ENCODE measurements around the gene CCDC88C.

DNA sequence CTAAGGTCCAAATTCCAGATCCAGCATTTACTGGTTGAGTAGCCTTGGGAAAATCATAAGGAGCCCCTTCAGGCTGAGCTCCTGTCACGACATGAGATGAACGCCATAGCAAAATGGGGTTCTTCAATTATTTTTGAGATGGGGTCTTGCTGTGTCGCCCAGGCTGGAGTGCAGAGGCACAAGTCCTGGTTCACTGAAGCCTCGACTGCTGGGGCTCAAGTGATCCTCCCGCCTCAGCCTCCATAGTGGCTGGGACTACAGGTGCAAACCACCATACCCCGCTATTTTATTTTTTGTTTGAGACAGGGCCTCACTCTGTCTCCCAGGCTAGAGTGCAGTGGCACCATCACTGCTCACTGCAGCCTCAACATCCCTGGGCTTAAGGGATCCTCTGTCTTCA lies 147.4 kb downstream of the CCDC88C start:
- TF ChIP-seq, protein P1, sequence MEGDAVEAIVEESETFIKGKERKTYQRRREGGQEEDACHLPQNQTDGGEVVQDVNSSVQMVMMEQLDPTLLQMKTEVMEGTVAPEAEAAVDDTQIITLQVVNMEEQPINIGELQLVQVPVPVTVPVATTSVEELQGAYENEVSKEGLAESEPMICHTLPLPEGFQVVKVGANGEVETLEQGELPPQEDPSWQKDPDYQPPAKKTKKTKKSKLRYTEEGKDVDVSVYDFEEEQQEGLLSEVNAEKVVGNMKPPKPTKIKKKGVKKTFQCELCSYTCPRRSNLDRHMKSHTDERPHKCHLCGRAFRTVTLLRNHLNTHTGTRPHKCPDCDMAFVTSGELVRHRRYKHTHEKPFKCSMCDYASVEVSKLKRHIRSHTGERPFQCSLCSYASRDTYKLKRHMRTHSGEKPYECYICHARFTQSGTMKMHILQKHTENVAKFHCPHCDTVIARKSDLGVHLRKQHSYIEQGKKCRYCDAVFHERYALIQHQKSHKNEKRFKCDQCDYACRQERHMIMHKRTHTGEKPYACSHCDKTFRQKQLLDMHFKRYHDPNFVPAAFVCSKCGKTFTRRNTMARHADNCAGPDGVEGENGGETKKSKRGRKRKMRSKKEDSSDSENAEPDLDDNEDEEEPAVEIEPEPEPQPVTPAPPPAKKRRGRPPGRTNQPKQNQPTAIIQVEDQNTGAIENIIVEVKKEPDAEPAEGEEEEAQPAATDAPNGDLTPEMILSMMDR (IDR thresholded peaks at IDR 0.05) = no peak
- no peak for TF ChIP-seq POLR2A (IDR thresholded peaks at IDR 0.05)
- TF ChIP-seq EP300 (IDR thresholded peaks at IDR 0.05) = no peak
